Loucy (cell line): ENCODE results near the gene GLOD5.
A peak's percentile ranks its signal among the peaks of the same experiment; 100 is the strongest.

ENCODE experiments used
- H2AFZ ChIP-seq: fragments of 200-600 bp; sonication (generic); 2 replicates; pipeline ENCODE4 v1.6.0; 2016; ENCODE audit warnings: antibody characterized with exemption, mild to moderate bottlenecking, low read length, moderate library complexity
- H3F3A ChIP-seq: fragments of 200-600 bp; 2 replicates; pipeline ENCODE4 v1.6.0; 2016; ENCODE audit warnings: antibody characterized with exemption, low read depth, mild to moderate bottlenecking
- H3K27me3 ChIP-seq: fragments of 200-600 bp; sonication (generic); 2 replicates; pipeline ENCODE4 v1.6.1; 2014; ENCODE audit warnings: low read length, mild to moderate bottlenecking; ENCODE audit not compliant: insufficient read depth, poor library complexity, severe bottlenecking
- H3K36me3 ChIP-seq: fragments of 200-600 bp; sonication (generic); 2 replicates; pipeline ENCODE4 v1.6.1; 2016; ENCODE audit warnings: low read length; ENCODE audit not compliant: insufficient read depth
- H3K4me1 ChIP-seq: fragments of 200-600 bp; sonication (generic); 2 replicates; pipeline ENCODE4 v1.5.1; 2014; ENCODE audit warnings: low read length, mild to moderate bottlenecking; ENCODE audit not compliant: insufficient read depth, poor library complexity, severe bottlenecking
- H3K4me2 ChIP-seq: fragments of 200-600 bp; sonication (generic); 2 replicates; pipeline ENCODE4 v1.6.0; 2014; ENCODE audit warnings: antibody characterized with exemption, low read length, low read depth, mild to moderate bottlenecking; ENCODE audit not compliant: poor library complexity, severe bottlenecking
- H3K4me3 ChIP-seq: fragments of 200-600 bp; sonication (generic); 2 replicates; pipeline ENCODE4 v1.5.1; 2014; ENCODE audit warnings: low read length, mild to moderate bottlenecking, mixed read lengths; ENCODE audit not compliant: poor library complexity, severe bottlenecking
- H3K79me2 ChIP-seq: fragments of 200-600 bp; sonication (generic); 2 replicates; pipeline ENCODE4 v1.6.1; 2014; ENCODE audit warnings: low read length; ENCODE audit not compliant: insufficient read depth
- H3K9ac ChIP-seq: fragments of 200-600 bp; sonication (generic); 2 replicates; pipeline ENCODE4 v1.6.0; 2014; ENCODE audit warnings: mild to moderate bottlenecking, low read depth, low read length, moderate library complexity; ENCODE audit not compliant: poor library complexity, severe bottlenecking
- H3K9me2 ChIP-seq: fragments of 200-600 bp; sonication (generic); replicated peaks from 2 replicates; pipeline ENCODE4 v1.6.1; 2016; ENCODE audit warnings: low read depth, low read length, mixed read lengths
- H3K9me3 ChIP-seq: fragments of 200-600 bp; sonication (generic); 2 replicates; pipeline ENCODE4 v1.6.1; 2014; ENCODE audit warnings: mild to moderate bottlenecking, antibody characterized with exemption, low read length, low read depth; ENCODE audit not compliant: insufficient read depth
- H4K20me1 ChIP-seq: fragments of 200-600 bp; sonication (generic); 2 replicates; pipeline ENCODE4 v1.6.0; 2014; ENCODE audit warnings: antibody characterized with exemption, low read length, mild to moderate bottlenecking; ENCODE audit not compliant: insufficient read depth, poor library complexity, severe bottlenecking
- CTCF ChIP-seq: fragments of 200-600 bp; sonication (generic); conservative IDR thresholded peaks from 2 replicates; pipeline ENCODE4 v1.5.1; 2014; ENCODE audit warnings: mild to moderate bottlenecking, antibody characterized with exemption, low read length
- EZH2phosphoT487 ChIP-seq: fragments of 200-600 bp; IDR thresholded peaks from 2 replicates; pipeline ENCODE4 v1.6.1; 2018; ENCODE audit warnings: antibody characterized with exemption, mild to moderate bottlenecking, moderate library complexity, borderline replicate concordance

The GLOD5 gene

DNA sequence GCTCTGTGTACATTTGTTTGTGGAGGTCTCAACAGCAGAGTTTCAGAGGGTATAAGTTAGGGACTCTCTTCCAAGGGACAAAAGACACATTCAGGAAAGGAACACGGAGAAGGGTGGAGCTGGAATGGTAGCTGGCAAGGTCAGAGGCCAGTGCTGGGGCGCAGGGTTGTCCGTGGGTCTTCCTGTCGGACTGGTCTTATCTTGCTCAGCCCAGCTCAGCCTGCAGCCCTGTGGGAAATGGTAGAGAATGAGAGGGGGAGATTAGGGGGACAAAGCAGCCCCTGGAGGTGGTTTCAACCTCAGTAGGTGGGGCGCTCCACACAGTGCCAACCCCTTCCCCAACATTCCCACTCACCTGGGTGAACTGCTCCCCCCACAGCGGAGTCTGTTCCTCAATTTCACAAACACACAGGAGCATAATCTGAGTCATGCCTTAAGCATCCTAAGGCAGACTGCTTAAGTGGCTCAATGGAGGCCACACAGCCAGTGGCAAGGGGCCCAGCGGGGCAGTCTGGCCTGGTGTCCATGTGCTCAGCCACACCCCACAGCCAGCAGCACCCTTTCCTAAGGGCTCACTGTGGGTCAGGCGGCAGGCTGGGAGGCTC lies 33.5 kb downstream of the GLOD5 start:
- no peaks in the 10 kb centered on the region for H3K4me1 ChIP-seq
- no peaks in the 10 kb centered on the region for H3K79me2 ChIP-seq
- H3K9me3 ChIP-seq: no peaks in the 10 kb centered on the region
- no peaks in the 10 kb centered on the region for H3K36me3 ChIP-seq
- no peak for TF ChIP-seq EZH2phosphoT487
- TF ChIP-seq CTCF: no peak
- no peak overlapping the region for H3K9ac ChIP-seq
- H2AFZ ChIP-seq: no peak overlapping the region
- H4K20me1 ChIP-seq: no peaks in the 10 kb centered on the region
- H3K4me3 ChIP-seq: no peak overlapping the region
- no peaks in the 10 kb centered on the region for H3F3A ChIP-seq
- no peak overlapping the region for H3K4me2 ChIP-seq
- no peaks in the 10 kb centered on the region for H3K27me3 ChIP-seq
- H3K9me2 ChIP-seq: no peaks in the 10 kb centered on the region

DNA sequence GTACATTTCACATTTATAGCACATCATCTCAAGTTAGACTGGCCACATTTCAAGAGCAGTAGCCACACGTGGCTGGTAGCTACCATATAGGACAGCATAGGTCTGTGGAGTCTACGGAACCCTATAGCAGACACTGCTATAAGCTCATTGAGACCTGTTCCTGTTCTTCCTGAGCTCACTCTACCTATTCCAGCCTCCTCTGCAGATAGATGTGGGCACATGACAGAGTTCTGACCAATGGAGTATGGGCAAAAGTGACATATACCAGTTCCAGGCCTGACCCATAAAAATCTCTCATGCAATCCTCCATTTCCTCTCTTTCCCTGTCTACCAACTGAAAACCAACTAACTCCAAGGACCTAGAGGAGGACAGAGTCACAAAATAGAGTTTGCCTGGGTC lies 36.8 kb downstream of the GLOD5 start:
- H3K36me3 ChIP-seq: no peaks in the 10 kb centered on the region
- peaks cover 10% of the 10 kb centered on the region; the same call in 1 of the 2 replicates for H3K79me2 ChIP-seq
- no peaks in the 10 kb centered on the region for H3K27me3 ChIP-seq
- H3F3A ChIP-seq: no peaks in the 10 kb centered on the region
- H3K9me3 ChIP-seq: no peaks in the 10 kb centered on the region
- peaks cover 14% of the 10 kb centered on the region for H3K4me1 ChIP-seq
- no peaks in the 10 kb centered on the region for H3K9me2 ChIP-seq
- H3K9ac ChIP-seq: no peak overlapping the region
- H4K20me1 ChIP-seq: no peaks in the 10 kb centered on the region
- no peak overlapping the region for H2AFZ ChIP-seq
- TF ChIP-seq CTCF (no peak), EZH2phosphoT487 (no peak)
- H3K4me2 ChIP-seq: no peak overlapping the region
- H3K4me3 ChIP-seq: no peak overlapping the region

- peak overlapping the region; percentile 88 for H3K9ac ChIP-seq
- no peaks in the 10 kb centered on the region for H4K20me1 ChIP-seq
- H3K27me3 ChIP-seq: no peaks in the 10 kb centered on the region
- peak overlapping the region; percentile 72 for H2AFZ ChIP-seq
- peaks cover 14% of the 10 kb centered on the region for H3K4me1 ChIP-seq
- TF ChIP-seq CTCF: no peak
- TF ChIP-seq EZH2phosphoT487: no peak
- peaks cover 11% of the 10 kb centered on the region; the same call in 1 of the 2 replicates for H3K79me2 ChIP-seq
- no peaks in the 10 kb centered on the region for H3F3A ChIP-seq
- no peaks in the 10 kb centered on the region for H3K9me3 ChIP-seq
- no peaks in the 10 kb centered on the region for H3K36me3 ChIP-seq
- peak overlapping the region; percentile 85 for H3K4me3 ChIP-seq
- H3K4me2 ChIP-seq: peak overlapping the region; percentile 92
- no peaks in the 10 kb centered on the region for H3K9me2 ChIP-seq
These were observed 39.2 kb downstream of the GLOD5 start for GRCh38 chrX:48800574-48801279.
